WTC11 (cell line): ENCODE measurements around the gene NRROS. TPM values are rescaled to one million over a fixed set of nuclear protein-coding genes. Genes with fewer than 3 reads are reported as not detected.

ENCODE experiments used
- ATAC-seq: fragments of 200-7000 bp; cut with Tn5 transposase; 2 replicates; pipeline ENCODE4 v1.10.0; 2021; ENCODE audit warnings: mild to moderate bottlenecking, moderate library complexity
- CTCF ChIA-PET: fragments of 300-600 bp; sonication (Branson Sonifier 250); formaldehyde crosslinking; loops from one replicate; lab custom pipeline; 2021; ENCODE audit warnings: antibody characterized with exemption; lab: Charles Lee
- POLR2A ChIA-PET: fragments of 350-600 bp; sonication (Branson Sonifier 250); formaldehyde crosslinking; loops from one replicate; lab custom pipeline; 2021; ENCODE audit warnings: antibody characterized with exemption; lab: Charles Lee
- DNase-seq: peaks from one replicate; pipeline ENCODE4 v3.0.0; 2021; ENCODE audit warnings: low spot score
- H3K27ac Mint-ChIP-seq: 2 replicates; pipeline ENCODE4 v1.8.0; 2021; ENCODE audit warnings: mixed read lengths
- H3K27me3 Mint-ChIP-seq: 2 replicates; pipeline ENCODE4 v1.8.0; 2021; ENCODE audit warnings: low read depth, mild to moderate bottlenecking, moderate library complexity, mixed read lengths
- H3K36me3 Mint-ChIP-seq: 2 replicates; pipeline ENCODE4 v1.8.0; 2021; ENCODE audit warnings: mixed read lengths
- H3K4me1 Mint-ChIP-seq: 2 replicates; pipeline ENCODE4 v1.8.0; 2022; ENCODE audit warnings: mixed read lengths
- H3K4me3 Mint-ChIP-seq: 2 replicates; pipeline ENCODE4 v1.8.0; 2021; ENCODE audit warnings: mild to moderate bottlenecking, moderate library complexity, mixed read lengths
- H3K9me3 Mint-ChIP-seq: 2 replicates; pipeline ENCODE4 v1.8.0; 2021; ENCODE audit warnings: mixed read lengths
- CREB1 ChIP-seq: sonication (generic); formaldehyde crosslinking; IDR thresholded peaks from 2 replicates; pipeline ENCODE4 v1.8.0; 2023; ENCODE audit warnings: mild to moderate bottlenecking, missing genetic modification reagents
- CTCF ChIP-seq: fragments of 200-600 bp; IDR thresholded peaks from 2 replicates; pipeline ENCODE4 v1.8.0; 2022; ENCODE audit warnings: antibody characterized with exemption
- FOXJ3 ChIP-seq: sonication (generic); formaldehyde crosslinking; IDR thresholded peaks from 2 replicates; pipeline ENCODE4 v1.9.0; 2021; ENCODE audit warnings: missing genetic modification reagents, mild to moderate bottlenecking, borderline replicate concordance
- GTF2I ChIP-seq: fragments of 250-450 bp; sonication (Bioruptor Pico); conservative IDR thresholded peaks from 2 replicates; pipeline ENCODE4 v1.4.0; 2021; ENCODE audit warnings: mild to moderate bottlenecking
- HMGA2 ChIP-seq: fragments of 250-450 bp; sonication (Bioruptor Pico); IDR thresholded peaks from 2 replicates; pipeline ENCODE4 v1.4.0; 2021; ENCODE audit warnings: mild to moderate bottlenecking, moderate library complexity
- HMGXB4 ChIP-seq: sonication (generic); formaldehyde crosslinking; IDR thresholded peaks from 2 replicates; pipeline ENCODE4 v1.8.1; 2023; ENCODE audit warnings: mild to moderate bottlenecking, moderate library complexity, missing genetic modification reagents
- TCF7 ChIP-seq: sonication (generic); formaldehyde crosslinking; IDR thresholded peaks from 2 replicates; pipeline ENCODE4 v1.8.0; 2022; ENCODE audit warnings: mild to moderate bottlenecking, low read depth, missing genetic modification reagents, moderate library complexity
- TEAD4 ChIP-seq: sonication (generic); formaldehyde crosslinking; IDR thresholded peaks from 2 replicates; pipeline ENCODE4 v1.8.0; 2022; ENCODE audit warnings: mild to moderate bottlenecking, missing genetic modification reagents
- ZBTB43 ChIP-seq: sonication (generic); formaldehyde crosslinking; IDR thresholded peaks from 2 replicates; pipeline ENCODE4 v1.8.1; 2023; ENCODE audit warnings: mild to moderate bottlenecking, missing genetic modification reagents
- ZNF121 ChIP-seq: sonication (generic); formaldehyde crosslinking; IDR thresholded peaks from 2 replicates; pipeline ENCODE4 v1.8.0; 2023; ENCODE audit warnings: missing genetic modification reagents
- total RNA-seq: library from RNA; stranded (reverse); gene quantifications from 3 replicates; pipeline ENCODE4 v1.2.3, GENCODE V29; 2021
- TF ChIP-seq, protein P1 (sequence below): sonication (generic); formaldehyde crosslinking; conservative IDR thresholded peaks from 2 replicates; pipeline ENCODE4 v1.8.1; 2022; ENCODE audit warnings: mild to moderate bottlenecking, missing genetic modification reagents

Gene NRROS
- total RNA-seq, 1 experiment from 2014 or later: 3.1 TPM

- DNase-seq: no peak
- no peaks in the 10 kb centered on the region for H3K27me3 Mint-ChIP-seq
- H3K4me1 Mint-ChIP-seq: no peaks in the 10 kb centered on the region
- H3K4me3 Mint-ChIP-seq: no peak overlapping the region
- TF ChIP-seq ZNF121 (CRISPR knock-in tag) (peak; percentile 73; the same call in 1 of the 2 replicates), HMGXB4 (CRISPR knock-in tag) (no peak)
- no peaks in the 10 kb centered on the region for H3K36me3 Mint-ChIP-seq
- H3K27ac Mint-ChIP-seq: no peak overlapping the region
- H3K9me3 Mint-ChIP-seq: no peaks in the 10 kb centered on the region
- no peak for ATAC-seq
- CTCF ChIA-PET: no interaction called here
- POLR2A ChIA-PET: no interaction called here
Observed at GRCh38 chr3:196600359-196600758, 39.1 kb upstream of the NRROS start.

GRCh38 chr3:196602673-196603072 is 36.8 kb upstream of the NRROS start:
- no peak for DNase-seq
- H3K4me3 Mint-ChIP-seq: no peak overlapping the region
- no peak for ATAC-seq
- TF ChIP-seq ZBTB43 (CRISPR knock-in tag) (no peak), HMGA2 (CRISPR knock-in tag) (peak; percentile 93), TCF7 (CRISPR knock-in tag) (no peak)
- no peaks in the 10 kb centered on the region for H3K36me3 Mint-ChIP-seq
- no peaks in the 10 kb centered on the region for H3K27me3 Mint-ChIP-seq
- no peaks in the 10 kb centered on the region for H3K9me3 Mint-ChIP-seq
- H3K4me1 Mint-ChIP-seq: no peaks in the 10 kb centered on the region
- ChIA-PET CTCF (interaction anchor here (1.5 kb wide), 1 partner anchor 83 kb away, joined by 8 read pairs; no protein-coding TSS in a partner anchor), POLR2A (interaction anchor here (0.7 kb wide), 1 partner anchor 170 kb away, joined by 4 read pairs; no protein-coding TSS in a partner anchor)
- H3K27ac Mint-ChIP-seq: no peak overlapping the region

DNA sequence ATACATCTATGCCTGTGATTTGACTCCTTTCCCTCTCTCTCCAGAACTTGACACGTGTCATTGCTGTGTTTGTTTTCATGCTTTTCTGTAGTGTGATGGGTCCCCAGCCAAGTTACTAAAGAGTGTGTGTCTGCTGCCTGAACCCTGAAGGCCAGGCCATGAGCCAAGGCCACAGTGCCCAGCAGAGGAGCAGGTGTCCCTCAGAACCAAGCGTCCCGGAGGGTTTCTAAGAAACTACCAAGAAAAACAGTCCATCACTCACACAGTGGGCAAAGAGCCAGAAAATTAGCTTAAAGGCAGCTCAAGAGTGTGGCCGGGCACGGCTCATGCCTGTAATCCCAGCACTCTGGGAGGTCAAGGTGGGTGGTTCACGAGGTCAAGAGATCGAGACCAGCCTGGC is 35.8 kb upstream of the NRROS start:
- POLR2A ChIA-PET: interaction anchor here (0.6 to 0.7 kb wide), 2 partner anchors 136 to 666 kb away, joined by 3 read pairs; no protein-coding TSS in a partner anchor
- no peak for TF ChIP-seq HMGA2 (CRISPR knock-in tag)
- no peak for TF ChIP-seq CREB1
- no peak for TF ChIP-seq CTCF
- no peak for TF ChIP-seq TEAD4
- TF ChIP-seq, protein P1, sequence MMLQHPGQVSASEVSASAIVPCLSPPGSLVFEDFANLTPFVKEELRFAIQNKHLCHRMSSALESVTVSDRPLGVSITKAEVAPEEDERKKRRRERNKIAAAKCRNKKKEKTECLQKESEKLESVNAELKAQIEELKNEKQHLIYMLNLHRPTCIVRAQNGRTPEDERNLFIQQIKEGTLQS (CRISPR knock-in tag): no peak
- H3K27ac Mint-ChIP-seq: 0 out of 2 replicates have a peak overlapping the region, but pooled peaks have one; percentile 5
- no peaks in the 10 kb centered on the region for H3K4me1 Mint-ChIP-seq
- DNase-seq (no peak), ATAC-seq (no peak)
- no peak overlapping the region for H3K4me3 Mint-ChIP-seq
- no peaks in the 10 kb centered on the region for H3K36me3 Mint-ChIP-seq
- H3K27me3 Mint-ChIP-seq: no peaks in the 10 kb centered on the region
- CTCF ChIA-PET: interaction anchor here (1.5 to 1.6 kb wide), 2 partner anchors 75 to 82 kb away, joined by 5 to 8 read pairs; no protein-coding TSS in a partner anchor
- no peaks in the 10 kb centered on the region for H3K9me3 Mint-ChIP-seq

DNA sequence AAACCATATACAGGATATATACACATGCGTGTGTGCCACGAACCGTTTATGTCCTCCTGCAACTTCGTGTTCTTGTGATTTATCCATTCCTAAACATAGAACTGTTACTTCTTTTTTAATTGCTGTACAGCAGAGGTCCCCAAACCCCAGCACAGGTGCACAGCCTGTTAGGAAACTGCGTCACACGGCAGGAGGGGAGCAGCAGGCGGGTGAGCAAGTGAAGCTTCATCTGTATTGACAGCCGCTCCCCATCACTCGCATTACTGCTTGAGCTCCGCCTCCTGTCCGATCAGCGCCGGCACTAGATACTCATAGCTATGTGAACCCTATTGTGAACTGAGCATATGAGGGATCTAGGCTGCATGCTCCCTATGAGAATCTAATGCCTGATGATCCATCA is 34.9 kb upstream of the NRROS start:
- Mint-ChIP-seq H3K27me3 (no peaks in the 10 kb centered on the region), H3K27ac (no peak overlapping the region), H3K36me3 (no peaks in the 10 kb centered on the region), H3K4me3 (no peak overlapping the region), H3K9me3 (no peaks in the 10 kb centered on the region), H3K4me1 (peaks cover 3% of the 10 kb centered on the region)
- no peak for TF ChIP-seq GTF2I (CRISPR knock-in tag)
- CTCF ChIA-PET: interaction anchor here (1.0 to 1.6 kb wide), 3 partner anchors 66 to 82 kb away, joined by 3 to 5 read pairs (median 3); no protein-coding TSS in a partner anchor
- POLR2A ChIA-PET: no interaction called here
- ATAC-seq: no peak
- DNase-seq: no peak

DNA sequence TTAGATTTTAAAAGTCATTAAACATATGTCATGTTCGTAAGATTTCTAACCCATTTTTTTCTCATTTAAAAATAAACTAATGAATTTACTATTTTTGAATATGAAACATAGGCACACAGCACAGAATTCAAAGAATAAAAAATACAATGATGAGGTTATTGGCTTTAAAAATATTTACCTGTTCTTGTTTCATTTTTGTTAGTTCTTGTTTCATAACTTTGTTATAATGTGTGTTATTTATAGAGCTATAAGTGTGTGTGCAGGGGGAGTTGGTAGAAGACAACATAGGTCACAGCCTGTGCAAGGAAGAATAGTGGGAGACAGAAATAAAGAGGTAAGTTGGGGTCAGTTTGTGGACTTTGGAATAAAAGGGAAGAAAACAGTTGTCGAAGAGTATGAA is 30.8 kb upstream of the NRROS start:
- no peak overlapping the region for H3K27ac Mint-ChIP-seq
- no peaks in the 10 kb centered on the region for H3K27me3 Mint-ChIP-seq
- CTCF ChIA-PET: interaction anchor here (1.0 to 2.6 kb wide), 8 partner anchors 23 to 361 kb away, joined by 3 to 67 read pairs (median 8); no protein-coding TSS in a partner anchor
- ATAC-seq (no peak), DNase-seq (no peak)
- H3K4me1 Mint-ChIP-seq: peaks cover 17% of the 10 kb centered on the region
- no peaks in the 10 kb centered on the region for H3K9me3 Mint-ChIP-seq
- H3K4me3 Mint-ChIP-seq: no peak overlapping the region
- TF ChIP-seq, protein P1 (CRISPR knock-in tag): no peak
- no peak for TF ChIP-seq FOXJ3 (CRISPR knock-in tag)
- POLR2A ChIA-PET: interaction anchor here (1.0 kb wide), 1 partner anchor 334 kb away, joined by 4 read pairs; the partner anchor contains the start of gene NCBP2
- no peaks in the 10 kb centered on the region for H3K36me3 Mint-ChIP-seq
